22Rv1 (cell line): ENCODE measurements around the gene BTBD17.

Experiments
- ZFX ChIP-seq: fragments of 450-650 bp; IDR thresholded peaks from 2 replicates; pipeline ENCODE4 v1.6.1; 2017; ENCODE audit warnings: antibody characterized with exemption, borderline replicate concordance
- TF ChIP-seq, protein P1 (sequence below): fragments of 450-650 bp; IDR thresholded peaks from 2 replicates; pipeline ENCODE4 v1.5.1; 2017; ENCODE audit warnings: mild to moderate bottlenecking

DNA sequence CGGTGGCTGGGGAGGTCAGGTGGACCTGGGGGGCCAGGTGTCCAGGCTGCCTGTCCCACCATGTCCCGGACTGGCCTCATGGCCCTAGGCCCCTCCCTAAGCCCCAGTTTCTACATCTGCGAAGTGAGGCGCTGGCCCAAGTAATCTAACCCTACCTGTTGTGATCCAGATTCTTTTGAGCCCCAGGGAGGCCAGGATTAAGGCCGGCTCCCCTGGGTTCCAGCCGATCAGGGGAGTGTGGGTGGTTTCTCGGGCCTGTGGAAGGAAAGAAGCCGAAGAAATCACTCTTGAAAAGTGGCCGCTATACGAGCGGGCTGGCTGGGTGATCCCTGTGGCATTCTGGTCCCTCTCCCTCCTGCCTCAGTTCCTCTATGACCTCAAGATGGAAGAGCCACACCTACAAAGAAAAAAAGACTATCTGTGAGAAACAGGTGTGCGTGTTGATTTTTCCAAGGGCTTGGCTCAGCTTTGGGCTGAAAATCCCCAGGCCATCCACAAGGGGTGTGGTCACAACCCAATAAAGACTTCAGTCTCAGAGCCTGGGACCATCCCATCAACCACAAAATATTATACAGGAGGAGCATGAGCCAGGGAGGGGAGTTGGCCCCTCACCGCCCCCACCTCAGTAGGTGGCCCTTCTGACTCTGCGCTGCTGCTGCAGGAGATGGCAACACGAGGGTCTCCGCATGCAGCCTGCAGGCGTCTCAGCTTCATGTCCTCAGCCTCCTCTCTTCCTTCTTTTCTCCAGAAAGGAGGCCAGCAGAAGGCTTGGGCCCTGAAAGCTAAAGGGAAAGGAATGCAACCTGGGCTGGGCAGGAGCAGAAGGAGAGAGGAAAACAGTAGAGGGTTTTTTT, 25.9 kb upstream of the BTBD17 start:
- TF ChIP-seq, protein P1, sequence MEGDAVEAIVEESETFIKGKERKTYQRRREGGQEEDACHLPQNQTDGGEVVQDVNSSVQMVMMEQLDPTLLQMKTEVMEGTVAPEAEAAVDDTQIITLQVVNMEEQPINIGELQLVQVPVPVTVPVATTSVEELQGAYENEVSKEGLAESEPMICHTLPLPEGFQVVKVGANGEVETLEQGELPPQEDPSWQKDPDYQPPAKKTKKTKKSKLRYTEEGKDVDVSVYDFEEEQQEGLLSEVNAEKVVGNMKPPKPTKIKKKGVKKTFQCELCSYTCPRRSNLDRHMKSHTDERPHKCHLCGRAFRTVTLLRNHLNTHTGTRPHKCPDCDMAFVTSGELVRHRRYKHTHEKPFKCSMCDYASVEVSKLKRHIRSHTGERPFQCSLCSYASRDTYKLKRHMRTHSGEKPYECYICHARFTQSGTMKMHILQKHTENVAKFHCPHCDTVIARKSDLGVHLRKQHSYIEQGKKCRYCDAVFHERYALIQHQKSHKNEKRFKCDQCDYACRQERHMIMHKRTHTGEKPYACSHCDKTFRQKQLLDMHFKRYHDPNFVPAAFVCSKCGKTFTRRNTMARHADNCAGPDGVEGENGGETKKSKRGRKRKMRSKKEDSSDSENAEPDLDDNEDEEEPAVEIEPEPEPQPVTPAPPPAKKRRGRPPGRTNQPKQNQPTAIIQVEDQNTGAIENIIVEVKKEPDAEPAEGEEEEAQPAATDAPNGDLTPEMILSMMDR: no peak
- no peak for TF ChIP-seq ZFX
